AML-193 (cell line): ENCODE results near the gene UBE3A.
"Not testable (repeated sequence)": the region's sequence is repeated elsewhere in the genome, so short reads cannot be mapped to it uniquely, and the experiment has no call there.

ENCODE experiments used
- DNase-seq, 2 experiments: peaks; one replicate each; lab custom pipeline; 2025; lab: John Stamatoyannopoulos, UW

The UBE3A gene

DNA sequence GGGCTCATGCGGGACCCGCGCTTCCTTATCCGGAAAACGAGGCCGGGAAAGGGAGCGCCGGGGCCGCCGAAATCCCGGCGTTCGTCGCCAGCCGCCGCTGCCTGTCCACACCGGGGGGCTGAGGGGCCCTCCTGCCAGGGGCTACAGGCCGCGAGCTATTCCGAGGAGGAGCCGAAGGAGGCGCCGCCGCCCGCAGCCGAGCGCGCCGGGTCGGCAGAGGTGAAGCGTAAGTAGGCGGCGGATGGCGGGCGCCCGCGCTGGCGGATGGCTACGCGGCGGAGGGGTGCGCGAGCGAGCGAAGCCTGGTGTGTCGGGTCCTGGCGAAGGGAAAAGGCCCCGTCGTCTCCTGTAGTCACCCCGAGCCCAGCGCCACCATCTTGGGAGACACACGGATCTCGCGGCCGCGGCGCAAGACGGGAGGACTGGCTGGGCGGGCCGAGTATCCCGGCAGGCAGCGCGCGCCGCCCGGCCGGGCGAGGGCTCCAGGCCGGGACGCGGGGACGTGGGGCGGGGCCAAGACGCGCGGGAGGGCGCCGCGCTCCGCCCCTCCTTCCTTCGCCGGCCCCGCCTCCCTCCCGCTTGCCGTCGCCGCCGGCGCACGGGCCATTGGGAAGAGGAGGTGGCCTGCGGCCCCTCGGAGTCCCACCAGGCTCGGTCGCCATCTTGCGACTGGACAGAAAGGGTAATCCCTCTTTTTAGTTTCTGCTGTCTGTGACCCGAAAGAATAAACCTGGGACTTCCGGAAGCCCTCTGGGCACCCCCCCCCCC is at the start of gene UBE3A:
UBE3A (minus strand) TSS at position 424 of the 768 bp plus-strand sequence. CDS start 29,917 bp downstream, outside the sequence.
- peak; percentile 78 to 81 for DNase-seq

DNA sequence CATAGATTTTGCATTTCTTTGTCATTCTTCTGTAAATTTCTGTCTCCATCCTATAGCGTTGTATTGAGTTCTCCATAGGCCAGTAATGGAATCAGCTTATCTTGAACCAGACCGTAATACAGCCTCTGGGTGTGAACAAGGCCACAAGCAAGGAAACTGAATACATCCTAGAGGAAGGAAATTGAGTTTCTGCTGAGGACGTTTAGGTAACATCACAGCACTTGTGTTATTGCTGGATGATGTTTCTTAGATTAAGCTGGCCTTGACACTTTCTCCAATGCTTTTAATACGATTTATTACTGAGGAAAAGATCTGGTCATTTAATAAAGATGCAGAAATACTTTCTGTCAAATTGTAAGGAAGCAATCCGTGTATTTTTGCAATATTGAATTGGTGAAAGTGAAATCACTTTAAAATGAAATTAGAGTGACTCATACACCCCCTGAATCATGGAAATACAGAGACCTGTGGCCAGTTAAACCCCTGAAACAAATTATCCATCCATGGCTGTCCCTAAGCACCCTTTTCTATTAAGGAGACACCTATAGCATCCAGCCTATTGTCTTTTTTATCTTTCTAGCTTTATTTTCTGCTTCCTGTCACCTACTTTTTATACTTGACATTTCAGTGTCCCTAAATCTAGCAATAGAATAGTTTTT is 48.5 kb upstream of the UBE3A start:
- DNase-seq: no peak

DNA sequence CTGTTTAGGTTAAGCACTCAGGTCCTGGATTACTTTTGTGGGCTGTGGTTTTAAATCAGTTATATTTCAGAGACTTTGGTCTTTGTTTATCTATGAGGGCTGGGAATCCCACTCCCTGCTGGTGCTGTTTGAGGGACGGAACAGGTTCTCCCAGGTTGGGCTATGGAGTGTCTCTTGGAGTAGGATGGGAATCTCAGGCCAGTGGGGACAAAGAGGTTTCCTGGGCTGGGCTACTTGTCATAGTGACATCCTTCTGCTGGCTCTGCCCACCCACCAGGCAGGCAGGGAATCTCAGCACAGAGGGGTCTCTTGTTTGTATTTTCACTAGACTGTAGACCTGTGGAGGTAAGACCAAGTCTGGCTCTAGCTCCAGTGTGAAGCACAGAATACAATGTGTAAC is 47.2 kb upstream of the UBE3A start:
- DNase-seq: no peak

DNA sequence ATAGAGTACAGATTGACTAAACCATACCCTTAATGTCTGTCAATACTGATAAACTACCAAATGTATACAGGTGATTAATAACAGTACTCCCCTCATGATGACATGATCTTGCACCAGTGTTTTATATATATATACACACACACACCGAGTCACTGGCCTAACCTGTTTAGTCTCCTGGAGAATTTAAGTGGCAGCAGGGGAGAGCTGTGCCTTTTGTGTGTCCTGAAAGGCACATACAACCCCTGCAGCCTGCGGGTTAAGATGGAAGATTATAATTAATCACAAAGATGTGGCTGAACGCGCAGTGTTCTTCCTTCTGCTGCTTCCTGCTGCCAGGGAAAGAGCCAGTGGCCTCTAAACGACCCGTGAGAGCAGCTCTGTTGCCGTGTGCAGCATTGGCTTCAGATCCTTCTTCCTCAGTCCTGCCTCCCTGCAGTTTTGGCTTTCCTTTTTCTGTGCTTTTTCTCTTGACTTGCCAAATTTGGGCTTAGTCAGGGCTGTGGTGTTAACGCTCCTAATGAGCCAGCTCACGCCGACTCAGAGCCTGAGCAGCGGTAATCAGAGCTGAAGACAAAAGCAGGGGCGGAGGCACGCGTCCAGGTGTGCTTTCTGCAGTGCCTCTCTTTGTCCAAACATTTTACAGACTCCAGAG is 42.5 kb upstream of the UBE3A start:
- DNase-seq: no peak

DNA sequence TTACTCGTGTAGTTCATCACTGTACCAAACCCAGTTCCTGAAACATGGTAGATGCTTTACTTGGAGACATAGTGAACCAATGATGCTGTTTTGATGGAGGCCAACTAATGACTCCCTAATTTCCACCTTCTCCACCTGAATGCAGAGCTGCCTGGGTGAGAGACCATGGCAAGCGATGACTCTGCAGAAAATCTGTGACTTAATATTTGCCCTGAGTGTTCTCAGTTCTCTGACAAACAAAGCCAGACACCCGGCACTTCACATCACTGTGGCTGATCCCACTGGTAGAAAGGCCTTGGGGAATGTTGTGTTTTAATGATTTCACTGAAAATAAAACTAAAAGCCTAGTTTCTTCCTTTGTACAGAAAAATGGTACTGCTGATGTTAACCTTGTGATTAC is 39.5 kb upstream of the UBE3A start:
- DNase-seq: no peak

DNA sequence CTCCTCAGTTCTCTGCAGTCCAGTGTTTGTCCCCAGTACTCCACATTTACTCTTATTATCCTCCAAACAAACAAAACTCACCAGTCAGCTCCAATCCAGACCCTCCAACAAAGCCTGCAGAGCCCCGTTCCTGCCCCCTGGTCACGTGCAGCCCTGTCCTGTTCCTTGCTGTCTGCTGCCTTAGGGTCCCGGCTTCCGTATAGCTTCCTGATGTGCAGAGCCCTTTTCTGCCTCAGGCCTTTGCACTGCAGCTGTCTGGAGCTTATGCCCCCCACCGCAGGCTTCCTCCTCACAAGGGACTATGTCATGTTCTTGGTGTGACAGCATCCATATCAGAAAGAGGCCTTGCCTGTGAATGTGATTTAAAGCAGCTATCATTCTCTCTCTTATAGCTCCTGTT is 39.0 kb upstream of the UBE3A start:
- no peak for DNase-seq

DNA sequence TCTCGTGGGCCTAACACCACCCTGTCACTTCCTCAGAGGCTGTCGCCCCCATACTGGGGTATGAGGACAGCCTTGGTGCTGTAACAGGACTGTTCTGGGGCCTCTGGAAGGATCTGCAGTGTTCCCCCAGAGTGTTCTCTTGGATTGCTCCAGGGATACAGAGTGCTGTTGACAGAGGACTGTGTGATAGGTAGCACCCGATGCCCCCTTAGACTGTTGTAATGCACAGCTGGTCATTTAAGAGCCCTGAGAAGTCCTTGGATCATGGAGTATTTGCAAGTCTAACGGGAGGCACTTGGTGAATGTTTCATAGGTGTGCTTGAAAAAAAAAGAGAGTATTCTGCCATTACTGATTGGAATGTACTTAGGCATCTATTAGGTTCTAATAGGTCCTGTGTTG is 35.4 kb upstream of the UBE3A start:
- DNase-seq: no peak

DNA sequence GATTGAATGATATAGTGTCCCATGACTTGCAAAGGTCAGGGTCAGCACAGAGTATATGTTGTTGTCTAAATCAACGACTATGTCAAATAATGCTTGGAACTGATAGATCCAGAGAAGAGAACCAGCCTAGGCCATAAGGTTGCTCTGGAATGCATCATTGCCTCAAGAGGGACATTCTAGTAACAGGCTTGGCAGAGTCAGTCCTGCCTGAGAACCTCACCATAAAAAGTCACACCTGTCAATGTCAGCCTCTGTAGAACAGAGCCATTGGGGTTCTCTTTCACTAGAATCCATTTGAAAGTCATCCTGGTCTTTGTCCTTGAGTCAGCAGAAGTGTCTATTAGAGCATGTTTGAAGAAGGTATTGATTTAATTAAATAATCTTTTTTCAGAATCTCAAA is 31.4 kb upstream of the UBE3A start:
- no peak for DNase-seq

DNA sequence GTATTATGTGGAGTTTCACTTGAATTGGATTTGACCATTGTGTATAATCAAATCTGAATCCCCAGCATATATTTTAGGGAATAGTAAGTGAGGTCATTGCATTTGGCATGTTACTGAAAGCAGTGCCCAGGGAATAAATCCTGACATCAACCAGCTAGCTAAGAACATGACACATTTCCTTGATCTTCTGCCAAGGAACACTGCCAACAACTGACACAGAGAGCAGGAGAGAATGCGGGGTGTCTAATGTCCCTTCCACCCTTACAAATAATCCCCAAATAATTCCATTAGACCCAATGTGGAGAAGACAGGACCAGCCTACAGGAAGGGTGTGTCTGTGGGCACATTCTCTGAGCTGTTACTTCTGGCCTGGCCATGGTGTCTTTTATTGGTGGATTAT is 30.6 kb upstream of the UBE3A start:
- DNase-seq: no peak

DNA sequence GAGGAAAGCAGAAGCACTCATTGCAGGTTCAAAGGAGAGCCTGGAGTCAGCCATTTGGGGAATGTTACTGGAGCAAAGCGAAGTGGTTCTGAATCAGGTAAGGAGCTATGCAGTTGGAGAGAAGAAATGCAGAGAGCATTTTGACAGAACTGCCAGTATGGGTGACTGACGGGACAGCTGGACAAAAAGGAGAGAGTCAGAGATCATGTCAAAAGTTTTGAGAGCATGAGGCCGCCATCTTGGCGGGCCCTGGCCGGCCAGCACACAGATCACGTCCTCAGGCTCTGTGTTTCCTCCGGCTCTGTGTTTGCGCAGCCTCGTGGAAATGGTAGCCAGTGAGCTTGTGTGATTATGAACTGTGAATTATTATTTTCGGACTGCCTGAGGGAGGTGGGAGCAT is 29.8 kb upstream of the UBE3A start:
- no peak for DNase-seq

DNA sequence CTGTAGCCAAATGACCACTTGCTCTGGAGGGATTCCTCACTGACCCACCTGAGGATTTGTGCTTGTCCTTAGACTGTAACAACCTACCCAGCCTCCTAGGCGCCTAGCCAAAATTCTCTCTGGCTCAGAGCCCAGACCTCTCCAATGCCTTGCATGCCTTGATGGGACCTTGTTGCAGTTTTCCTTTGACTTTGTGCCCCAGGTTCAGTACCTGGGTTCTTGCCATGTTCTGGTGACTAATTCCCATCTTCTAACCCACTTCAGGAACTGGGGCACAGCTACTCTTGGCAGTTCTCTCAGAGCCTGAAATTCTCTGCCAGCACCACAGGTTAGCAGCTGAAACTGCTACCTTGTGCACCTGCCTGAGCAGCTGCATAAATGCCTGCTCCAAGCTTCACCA is 27.0 kb upstream of the UBE3A start:
- DNase-seq: no peak

DNA sequence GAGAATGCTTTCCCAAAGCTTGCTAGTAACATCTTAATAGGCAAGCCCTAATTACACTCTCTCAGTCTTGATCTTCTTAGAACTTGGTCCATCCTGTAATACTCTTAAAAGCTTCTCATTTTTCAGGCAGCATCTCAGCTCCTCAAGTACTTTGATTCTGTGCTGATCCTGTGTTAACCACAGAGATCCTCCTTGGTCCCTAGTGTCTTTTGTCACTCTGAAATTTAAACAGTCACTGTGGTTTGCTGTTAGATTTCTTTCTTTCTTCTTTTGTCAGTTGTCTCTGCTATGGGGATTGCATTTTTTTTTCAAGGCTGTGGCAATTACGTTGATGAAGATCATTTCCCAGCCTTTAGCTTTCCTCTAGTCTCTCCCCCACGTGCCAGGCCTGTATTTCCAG is 26.0 kb upstream of the UBE3A start:
- no peak for DNase-seq

DNA sequence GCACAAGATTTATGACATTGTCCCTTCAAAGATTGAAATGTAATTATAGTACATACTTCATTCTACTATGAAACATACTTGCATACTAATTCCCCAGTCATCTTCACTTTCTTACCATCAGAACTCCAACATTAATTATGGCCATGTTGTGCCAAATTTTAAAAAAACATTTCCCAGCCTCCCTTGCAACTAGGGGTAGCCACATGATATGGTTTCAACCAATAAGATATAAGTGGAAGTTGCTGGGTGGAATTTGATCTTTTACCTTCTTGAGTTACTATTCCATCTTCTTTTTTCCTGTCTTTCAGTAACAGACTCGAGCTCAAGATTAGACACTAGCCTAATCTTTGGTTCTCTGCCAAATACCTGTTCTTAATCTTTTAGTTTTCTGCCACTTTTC is 25.6 kb upstream of the UBE3A start:
- DNase-seq: no peak

DNA sequence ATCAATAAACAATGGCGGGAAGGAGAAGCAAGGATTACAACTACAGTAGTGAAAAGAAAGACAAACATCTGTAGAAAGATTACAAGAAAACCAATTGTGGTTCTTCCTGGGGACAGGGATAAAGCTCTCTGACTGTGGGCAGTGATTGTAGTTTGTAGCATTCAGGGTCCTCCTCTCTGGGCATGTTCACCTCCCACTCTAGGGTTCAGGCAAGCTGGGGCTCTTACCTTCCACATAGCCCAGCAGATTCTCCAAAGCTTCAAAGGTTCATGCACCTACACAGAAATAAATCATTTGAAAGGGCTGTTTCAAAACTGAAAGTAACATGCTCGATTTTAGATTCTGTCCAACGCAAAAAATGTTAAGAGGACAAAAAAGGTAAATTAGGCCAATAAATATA is 17.4 kb upstream of the UBE3A start:
- DNase-seq: no peak

DNA sequence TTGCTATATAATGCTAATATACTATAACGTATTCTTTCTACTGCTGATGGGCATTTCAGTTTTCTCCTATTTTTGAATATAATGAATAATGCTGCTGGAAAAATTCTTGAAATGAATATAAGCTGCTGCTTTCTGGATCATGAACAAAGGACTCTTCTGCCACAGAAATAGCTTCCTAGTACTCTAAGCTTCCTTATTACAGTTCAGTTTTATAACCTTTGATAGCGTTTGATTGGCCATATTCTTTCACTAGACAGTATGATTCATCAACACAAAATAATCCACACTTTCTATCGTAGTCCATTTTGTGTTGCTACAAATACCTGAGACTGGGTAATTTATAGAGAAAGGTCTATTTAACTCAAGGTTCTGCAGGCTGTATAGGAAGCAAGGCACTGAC is 16.4 kb upstream of the UBE3A start:
- DNase-seq: no peak

DNA sequence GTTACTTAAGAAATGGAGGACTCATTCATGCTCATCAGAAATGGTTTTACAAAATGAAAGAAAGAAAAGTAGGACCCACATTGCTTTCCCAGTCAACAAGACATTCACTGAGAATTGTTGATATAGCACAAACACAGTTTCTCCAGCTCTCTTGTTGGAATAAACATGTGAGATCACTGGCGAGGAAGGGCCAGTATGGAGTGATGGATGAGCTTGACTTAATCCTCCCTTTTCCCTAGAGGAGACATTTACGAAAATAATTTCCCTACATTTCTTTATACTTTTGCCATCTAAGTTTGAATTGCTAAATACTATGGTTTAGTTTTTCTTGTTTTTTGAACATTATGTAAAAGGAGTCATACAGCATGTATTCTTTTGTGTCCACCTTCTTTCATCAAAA is 15.9 kb upstream of the UBE3A start:
- DNase-seq: no peak

DNA sequence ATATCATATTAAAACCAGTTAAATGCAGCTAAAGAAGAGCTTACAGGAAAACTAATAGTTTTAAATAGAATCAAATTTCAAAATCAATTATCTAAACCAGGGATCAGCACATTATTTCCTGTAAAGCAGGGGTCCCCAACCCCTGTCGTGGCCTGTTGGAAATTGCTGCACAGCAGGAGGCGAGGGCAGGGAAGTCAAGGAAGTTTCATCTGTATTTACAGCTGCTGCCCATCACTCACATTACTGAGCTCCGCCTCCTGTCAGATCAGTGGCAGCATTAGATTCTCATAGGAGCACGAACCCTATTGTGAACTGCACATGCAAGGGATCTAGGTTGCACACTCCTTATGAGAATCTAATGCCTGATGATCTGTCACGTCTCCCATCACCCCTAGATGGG is 14.4 kb upstream of the UBE3A start:
- not testable (repeated sequence) for DNase-seq

DNA sequence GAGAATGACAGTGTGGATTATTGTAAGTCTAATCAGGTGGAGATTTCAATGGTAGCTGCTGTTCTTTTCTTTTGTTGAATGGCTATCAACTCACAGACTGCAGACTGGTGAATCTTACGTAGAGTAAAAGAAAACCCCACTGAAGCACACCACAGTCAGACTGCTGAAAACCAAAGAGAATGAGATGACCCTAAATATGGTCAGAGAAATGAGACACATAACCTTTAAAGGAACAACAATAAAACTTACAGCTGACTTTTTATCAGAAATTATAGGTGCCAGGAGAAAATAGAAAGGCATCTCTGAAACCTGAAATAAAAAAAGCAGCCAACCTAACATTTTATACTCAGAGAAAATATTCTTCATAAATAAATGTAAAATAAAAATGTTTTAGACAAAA is 12.7 kb upstream of the UBE3A start:
- no peak for DNase-seq

DNA sequence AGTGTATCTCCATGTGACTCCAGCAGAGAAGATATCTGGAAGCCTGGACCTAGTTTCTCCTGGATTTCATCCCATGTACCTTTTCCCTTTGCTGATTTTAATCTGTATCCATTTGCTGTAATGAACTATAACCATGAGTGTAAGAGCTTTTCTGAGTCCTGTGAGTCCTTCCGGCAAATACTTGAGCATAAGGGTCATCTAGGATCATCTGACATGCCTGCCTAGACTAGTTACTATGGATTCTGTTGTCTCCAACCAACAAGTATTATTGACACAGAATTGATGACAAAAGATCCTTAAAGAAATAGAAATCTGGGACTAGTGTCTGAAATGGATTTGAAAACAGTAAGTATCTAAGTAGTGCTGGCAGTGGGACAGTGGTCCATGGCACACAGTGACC is 11.3 kb upstream of the UBE3A start:
- DNase-seq: no peak

DNA sequence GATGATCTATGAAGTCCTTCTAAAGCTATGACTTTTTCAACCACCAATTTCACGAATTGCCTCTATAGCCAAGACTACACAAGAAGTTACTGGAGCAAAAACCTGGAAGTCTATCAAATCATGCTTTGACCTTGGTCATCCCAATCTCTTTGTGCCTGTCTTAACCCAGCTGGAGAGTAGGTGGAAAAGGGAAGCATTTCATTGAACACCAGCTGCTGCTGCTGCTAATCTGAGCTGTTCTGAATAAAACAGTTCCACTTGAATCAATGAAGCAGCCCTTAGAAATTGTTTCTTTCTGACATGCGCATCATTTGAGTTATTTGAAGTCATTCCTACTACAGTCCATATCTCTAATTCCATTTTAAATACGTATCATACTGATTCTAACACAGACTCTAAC is 7.3 kb upstream of the UBE3A start:
- no peak for DNase-seq

DNA sequence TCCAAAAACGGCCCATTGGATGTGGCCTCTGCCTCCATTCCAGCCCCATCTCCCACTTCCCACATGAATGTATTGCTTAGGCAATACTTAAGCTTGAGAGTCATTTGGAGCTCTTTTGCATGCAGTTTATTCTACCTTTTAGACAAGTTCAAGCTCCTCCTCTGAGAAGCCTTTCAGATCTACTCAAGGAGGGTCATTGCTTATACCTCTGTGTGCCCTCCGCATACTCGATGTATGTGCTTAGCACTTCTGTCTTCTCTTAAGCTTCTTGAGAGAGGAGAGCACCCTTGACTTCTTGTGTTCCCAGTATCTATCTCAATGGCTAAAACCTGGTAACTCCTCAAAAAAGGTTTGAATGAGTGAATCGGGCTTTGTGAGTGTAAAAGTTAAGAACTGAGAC is 6.6 kb upstream of the UBE3A start:
- no peak for DNase-seq

DNA sequence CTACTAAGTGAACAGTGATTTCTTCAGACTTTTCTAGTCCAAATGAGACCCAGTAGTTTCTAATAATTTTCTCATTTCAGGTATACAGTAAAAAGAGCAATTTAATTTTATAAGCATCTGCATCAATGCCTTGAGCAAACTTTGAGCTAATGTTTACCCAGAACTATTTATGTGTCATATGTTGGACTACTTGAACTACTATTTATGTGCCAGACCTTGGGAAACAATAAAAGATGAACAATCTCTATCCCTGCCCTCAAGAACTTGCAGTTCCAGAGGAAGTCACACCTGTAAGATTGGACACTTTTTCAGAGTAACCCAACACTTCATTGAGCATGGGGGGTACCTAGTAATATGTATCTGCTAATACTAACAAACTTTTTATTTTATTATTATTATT is 2.3 kb upstream of the UBE3A start:
- DNase-seq: no peak

DNA sequence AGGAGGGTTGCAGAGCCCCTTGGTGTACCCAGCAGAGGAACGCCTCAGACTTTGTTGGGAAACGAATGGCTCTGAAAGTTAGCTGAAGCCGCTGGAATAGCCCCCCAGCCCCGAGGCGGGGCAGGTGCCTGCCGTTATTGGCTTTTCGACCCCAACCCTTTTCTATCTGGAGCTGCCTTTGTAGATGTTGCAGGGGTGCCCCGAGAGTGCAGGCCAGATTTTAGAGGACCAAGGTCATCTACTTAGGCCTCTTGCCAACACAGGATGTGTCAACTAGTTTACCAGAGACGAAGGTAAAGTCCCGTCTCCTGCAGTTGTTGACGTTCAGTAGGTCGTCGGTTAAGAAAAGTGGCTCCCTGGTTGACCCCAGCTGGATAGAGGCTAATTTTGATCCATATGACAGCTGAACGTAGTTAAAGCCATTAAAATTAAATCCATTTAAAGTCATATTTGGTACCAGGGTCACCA is 579 bp upstream of the UBE3A start:
- no peak for DNase-seq
